SH-SY5Y (cell line): ENCODE results near the gene TRAPPC5.

Experiments used
- GATA2 ChIP-seq: IDR thresholded peaks from 2 replicates; pipeline ENCODE4 v1.6.1; 2011; ENCODE audit warnings: mild to moderate bottlenecking, low read depth, low read length
- GATA3 ChIP-seq: IDR thresholded peaks from 2 replicates; pipeline ENCODE4 v1.6.1; 2011; ENCODE audit warnings: low read depth, mild to moderate bottlenecking, low read length, moderate library complexity

The TRAPPC5 gene

GRCh38 chr19:7716762-7717161 lies 36.1 kb downstream of the TRAPPC5 start:
- TF ChIP-seq GATA3 (no peak), GATA2 (no peak)

- TF ChIP-seq GATA3 (no peak), GATA2 (no peak)
Observed at GRCh38 chr19:7718668-7719067, 38.0 kb downstream of the TRAPPC5 start.

DNA sequence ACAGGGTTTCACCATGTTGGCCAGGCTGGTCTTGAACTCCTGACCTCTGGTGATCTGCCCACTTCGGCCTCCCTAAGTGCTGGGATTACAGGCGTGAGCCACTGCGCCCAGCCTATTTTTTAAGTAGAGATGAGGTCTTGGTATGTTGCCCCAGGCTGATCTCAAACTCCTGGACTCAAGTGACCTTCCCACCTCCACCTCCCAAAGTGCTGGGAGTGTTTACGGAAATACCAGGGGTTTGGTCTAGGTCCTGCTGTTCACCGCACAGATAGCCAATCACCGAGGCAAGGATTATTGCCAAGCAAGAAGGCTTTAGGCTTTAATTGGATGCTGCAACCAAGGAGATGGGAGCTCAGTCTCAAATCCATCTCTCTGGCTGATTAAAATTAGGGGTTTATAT lies 39.7 kb downstream of the TRAPPC5 start:
- no peak for TF ChIP-seq GATA3
- no peak for TF ChIP-seq GATA2

- TF ChIP-seq GATA3 (no peak), GATA2 (no peak)
Observed at GRCh38 chr19:7722231-7722651, 41.6 kb downstream of the TRAPPC5 start.

DNA sequence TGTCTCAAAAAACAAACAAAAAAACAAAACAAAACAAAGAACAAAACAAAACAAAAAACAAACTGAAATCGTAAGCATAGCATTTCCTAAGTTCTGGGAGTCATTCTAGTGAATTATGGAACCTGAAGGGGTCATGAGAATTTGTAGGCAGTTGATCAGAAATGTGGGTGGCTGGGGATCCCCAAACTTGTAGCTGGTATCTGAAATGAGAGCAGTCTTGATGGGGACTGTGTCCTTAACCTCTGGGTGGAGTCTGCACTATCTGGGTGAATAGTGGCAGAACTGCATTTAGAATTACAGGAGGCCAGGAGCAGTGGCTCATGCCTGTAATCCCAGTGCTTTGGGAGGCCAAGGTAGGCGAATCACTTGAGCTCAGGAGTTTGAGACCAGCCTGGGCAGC lies 45.2 kb downstream of the TRAPPC5 start:
- no peak for TF ChIP-seq GATA3
- no peak for TF ChIP-seq GATA2

- TF ChIP-seq GATA3, result no peak
- no peak for TF ChIP-seq GATA2
Observed at GRCh38 chr19:7729211-7729610, 48.6 kb downstream of the TRAPPC5 start.

GRCh38 chr19:7729831-7730285 lies 49.2 kb downstream of the TRAPPC5 start:
- TF ChIP-seq GATA3 (no peak), GATA2 (no peak)

DNA sequence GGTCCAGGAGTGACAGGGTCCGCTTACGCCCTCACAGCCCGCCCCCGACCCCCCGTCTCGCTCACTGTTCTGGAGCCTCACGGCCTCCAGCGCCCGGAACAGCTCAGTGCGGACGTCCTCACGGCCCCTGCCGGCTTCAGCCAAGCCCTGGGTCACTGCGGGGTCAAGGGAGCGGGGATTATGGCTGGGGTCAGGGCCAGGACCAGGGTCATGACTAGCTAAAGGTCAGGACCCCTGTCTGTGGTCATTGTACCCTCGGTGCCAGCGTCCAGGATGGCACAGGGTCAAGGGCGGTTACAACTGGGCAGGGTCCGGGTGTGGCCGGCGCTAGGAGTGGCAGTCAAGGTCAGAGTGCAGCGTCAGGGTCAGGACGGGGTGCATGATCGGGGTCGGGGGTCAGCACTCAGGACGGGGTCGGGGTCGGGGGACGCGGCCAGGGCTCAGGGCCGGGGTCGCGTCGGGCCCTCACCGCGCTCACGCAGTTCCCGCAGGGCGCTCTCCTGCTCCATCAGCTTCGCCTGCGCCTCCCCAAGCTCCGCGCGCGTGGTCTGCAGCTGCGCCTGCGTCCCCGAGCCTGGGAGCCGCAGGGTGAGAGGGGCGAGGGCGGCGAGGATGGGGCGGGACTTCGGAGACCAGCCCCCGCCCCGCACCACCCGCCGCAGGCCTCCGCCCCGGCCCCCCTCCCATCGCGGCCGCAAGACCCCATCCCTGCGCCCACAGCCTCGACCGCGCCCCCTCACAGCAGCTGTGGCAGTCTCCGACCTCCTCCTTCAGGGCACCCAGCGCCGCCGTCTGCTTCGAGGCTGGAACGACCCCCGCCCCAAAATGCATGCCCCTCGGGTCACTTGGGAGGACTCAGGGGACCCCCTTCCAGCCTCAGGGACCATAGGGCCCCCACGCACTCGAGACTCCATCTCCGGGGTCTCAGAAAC lies 49.9 kb downstream of the TRAPPC5 start:
- TF ChIP-seq GATA2, result no peak
- no peak for TF ChIP-seq GATA3

- TF ChIP-seq GATA2, result no peak
- TF ChIP-seq GATA3, result no peak
Observed at GRCh38 chr19:7731218-7731595, 50.6 kb downstream of the TRAPPC5 start.

DNA sequence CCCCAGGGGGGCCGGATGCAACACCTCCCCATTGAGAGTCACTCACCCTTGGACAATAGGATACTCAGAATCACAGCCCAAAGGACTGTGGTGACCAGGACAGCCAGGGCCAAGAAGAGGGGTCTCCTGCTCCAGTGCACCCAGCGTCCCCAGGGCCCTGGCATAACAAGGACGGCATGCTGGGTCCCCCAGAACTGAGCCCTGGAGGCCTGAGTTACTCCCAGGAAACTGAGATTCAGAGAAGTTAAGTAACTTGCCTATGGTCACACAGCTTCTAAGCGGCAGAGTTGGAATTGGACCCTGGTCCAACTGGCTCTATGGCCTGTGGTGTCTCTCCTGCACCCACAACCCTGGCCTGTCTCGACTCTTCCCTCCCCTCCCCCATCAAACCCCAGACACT lies 51.0 kb downstream of the TRAPPC5 start:
- no peak for TF ChIP-seq GATA3

GRCh38 chr19:7732045-7732444 lies 51.4 kb downstream of the TRAPPC5 start, which contains the start of gene CLEC4G:
Gene CLEC4G, minus strand, starts transcription at chr19:7732110. Its CDS starts 8 bp downstream, at chr19:7732102.
- no peak for TF ChIP-seq GATA2
- TF ChIP-seq GATA3, result no peak

GRCh38 chr19:7733376-7733775 lies 52.7 kb downstream of the TRAPPC5 start:
- TF ChIP-seq GATA3 (no peak), GATA2 (no peak)

- TF ChIP-seq GATA3, result no peak
- TF ChIP-seq GATA2, result no peak
Observed at GRCh38 chr19:7734220-7735203, 53.9 kb downstream of the TRAPPC5 start.

GRCh38 chr19:7736148-7736547 lies 55.5 kb downstream of the TRAPPC5 start:
- no peak for TF ChIP-seq GATA2

GRCh38 chr19:7737215-7737614 lies 56.6 kb downstream of the TRAPPC5 start:
- TF ChIP-seq GATA3 (no peak), GATA2 (no peak)
